ENCODE results near the gene CARMIL3.

DNA sequence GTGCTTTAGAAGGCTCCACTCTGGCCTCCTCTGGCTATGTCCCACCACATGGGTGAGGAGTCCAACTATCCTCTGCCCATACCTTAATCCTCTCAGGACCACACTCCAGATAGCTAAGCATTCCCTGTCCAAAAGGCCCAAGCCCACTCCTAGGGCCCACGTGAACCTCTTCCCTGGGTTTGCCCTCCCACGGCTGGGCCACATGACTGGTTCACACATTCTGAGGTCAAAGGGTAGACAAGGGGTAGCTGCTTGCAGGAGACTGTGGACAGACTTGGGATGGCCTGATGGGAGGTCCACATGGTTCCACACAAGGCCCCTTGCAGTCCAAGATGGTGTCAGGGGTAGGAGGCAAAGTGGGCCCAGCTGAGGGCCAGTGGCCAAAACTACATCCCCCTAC, 36.3 kb downstream of the CARMIL3 start:
- TF ChIP-seq EZH2 (IDR thresholded peaks at IDR 0.05): no peak
- TF ChIP-seq POLR2AphosphoS5 (IDR thresholded peaks at IDR 0.05; ENCODE audit: borderline replicate concordance, low read depth, low read length): no peak

Data from SK-N-MC (cell line).